GM18861 (cell line): Measurements from ENCODE around the gene UBE3D.
A peak's percentile ranks its signal among the peaks of the same experiment; 100 is the strongest.
"Not testable (repeated sequence)": the region's sequence is repeated elsewhere in the genome, so short reads cannot be mapped to it uniquely, and the experiment has no call there.

Experiments
- ATAC-seq: cut with Tn5 transposase; IDR thresholded peaks from one replicate; pipeline ENCODE4 v1.9.1; 2021; ENCODE audit not compliant: unreplicated experiment

The UBE3D gene

GRCh38 chr6:83057705-83058321 lies 7.8 kb downstream of the UBE3D start:
- ATAC-seq: peak; percentile 69

DNA sequence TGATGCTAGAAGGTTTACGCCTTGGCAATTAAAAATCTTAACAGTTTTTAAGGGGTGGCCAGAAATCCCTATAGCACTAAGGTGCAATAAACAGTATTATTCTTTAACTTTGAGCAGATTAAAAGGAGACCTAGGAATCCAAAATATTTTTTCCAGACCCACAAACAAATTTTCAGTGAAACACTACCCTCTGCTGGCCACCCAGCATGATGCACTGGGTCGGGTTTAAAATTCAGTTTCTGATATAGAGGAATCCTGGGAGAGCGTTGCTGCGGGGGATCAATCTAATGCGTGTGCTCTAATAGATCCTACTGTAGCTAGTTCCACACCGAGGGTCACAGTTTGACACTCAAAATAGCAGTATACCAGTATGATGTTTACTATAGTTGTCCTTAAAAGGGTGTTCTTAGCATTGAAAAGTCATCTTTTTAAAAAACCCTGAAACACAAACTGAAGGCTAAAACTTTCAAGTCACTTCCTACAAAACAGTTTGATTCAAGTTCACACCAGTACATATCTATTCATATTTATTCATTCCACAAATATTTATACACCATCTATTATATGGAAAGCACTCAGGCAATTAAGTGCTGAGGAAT lies 10.2 kb downstream of the UBE3D start:
- ATAC-seq: peak; percentile 43

GRCh38 chr6:83053678-83054077 lies 12.0 kb downstream of the UBE3D start:
- no peak for ATAC-seq

DNA sequence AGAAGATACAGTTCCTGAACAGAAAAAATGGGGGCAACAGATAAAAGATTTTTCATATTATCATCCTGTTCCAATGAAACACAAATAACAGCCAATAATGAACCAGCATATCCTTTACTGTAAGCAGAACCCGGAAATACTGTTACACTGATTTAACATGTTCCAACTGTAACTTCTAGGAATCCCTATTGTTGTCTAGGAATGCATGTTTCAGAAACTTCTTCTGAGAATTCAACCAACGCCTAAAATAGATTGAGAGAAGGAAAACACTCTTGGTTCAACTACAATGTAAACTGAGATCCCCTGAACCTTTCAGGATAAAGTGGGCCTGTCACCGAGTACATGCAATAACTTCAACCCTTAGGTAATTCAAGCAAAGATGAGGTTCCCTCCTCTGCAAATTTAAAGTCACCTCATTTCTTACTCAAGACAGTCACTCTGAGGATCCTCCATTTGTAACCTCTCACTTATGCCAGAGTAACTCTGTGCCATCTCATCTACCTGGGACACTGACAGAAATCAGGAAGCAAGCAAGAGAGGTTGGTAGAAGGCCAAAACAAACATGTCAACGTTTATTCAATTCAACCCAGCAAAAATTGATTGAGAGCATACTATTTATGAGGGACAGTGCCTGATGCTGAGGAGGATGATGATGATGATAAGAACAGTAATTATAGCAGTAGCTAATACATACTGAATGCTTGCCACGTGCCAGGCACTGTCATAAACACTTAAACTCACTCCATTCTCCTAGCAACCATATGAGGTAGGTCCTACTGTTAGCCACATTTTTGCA lies 14.1 kb downstream of the UBE3D start:
- no peak for ATAC-seq

GRCh38 chr6:83047065-83047754 lies 18.4 kb downstream of the UBE3D start:
- ATAC-seq: no peak

DNA sequence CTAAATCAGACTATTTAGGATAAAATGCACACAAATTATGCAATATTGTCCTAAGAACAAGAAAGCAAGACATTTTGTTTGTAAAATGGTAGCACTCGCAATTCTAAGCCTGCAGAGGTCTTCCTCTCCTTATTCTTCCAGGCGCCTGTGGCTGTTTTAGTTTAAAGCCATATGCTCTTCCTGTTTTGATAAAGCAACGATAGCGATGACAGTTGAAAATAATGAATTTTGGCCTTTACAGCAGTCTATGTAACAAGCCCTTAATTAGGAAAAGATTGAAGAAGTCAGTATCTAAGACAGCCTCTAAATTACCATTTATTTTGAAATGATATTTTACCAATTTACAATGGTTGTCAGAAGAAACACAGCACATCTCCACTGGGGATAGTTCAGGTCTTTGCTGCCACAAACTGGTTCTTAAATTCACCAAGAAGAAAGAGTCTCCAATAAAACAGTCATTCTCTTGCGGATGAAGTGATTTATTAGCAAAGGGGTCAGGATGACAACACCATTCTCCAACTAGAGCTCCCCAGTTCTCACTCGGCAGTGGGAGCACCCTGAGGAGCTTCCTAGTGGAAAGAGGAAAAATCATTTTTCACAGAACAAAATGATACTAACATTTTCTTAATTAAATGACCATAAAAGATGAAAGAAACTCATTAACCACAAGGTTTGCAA lies 21.4 kb downstream of the UBE3D start:
- ATAC-seq: no peak

- no peak for ATAC-seq
Measured at GRCh38 chr6:83042467-83043053, 23.1 kb downstream of the UBE3D start.

DNA sequence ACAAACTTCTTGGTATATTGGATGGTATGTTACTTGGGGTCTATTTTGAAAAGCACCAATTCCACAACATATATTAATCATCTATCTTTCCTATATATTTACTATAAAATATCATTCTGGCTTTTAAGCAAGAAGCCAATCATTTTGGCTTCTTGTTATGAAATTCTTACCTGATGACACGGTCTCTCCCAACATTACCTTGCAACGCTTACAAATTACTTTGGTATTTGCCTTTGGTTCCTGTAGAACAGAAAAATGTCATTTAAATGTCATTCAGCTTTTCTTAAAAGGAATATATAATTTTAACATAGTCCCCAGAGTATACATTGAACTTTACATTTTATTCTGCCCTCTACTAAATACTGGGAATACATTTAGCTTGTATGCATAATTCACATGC lies 27.4 kb downstream of the UBE3D start:
- ATAC-seq: no peak

DNA sequence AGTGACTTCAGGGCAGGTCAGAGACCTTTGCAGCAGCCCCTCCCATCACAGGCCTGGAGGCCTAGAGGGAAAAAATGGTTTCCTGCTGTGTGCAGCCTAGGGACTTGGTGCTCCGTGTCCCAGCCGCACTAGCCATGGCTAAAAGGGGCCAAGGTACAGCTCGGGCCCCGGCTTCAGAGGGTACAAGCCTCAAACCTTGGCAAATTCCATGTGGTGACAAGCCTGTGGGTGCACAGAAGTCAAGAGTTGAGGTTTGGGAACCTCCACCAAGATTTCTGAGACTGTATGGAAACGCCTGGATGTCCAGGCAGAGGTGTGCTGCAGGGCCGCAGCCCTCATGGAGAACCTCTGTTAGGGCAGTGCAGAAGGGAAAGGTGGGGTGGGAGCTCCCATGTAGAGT lies 34.0 kb downstream of the UBE3D start:
- no peak for ATAC-seq

- no peak for ATAC-seq
Measured at GRCh38 chr6:83019741-83020140, 45.9 kb downstream of the UBE3D start.

- ATAC-seq: not testable (repeated sequence)
Measured at GRCh38 chr6:83011131-83011530, 54.5 kb downstream of the UBE3D start.

- ATAC-seq: no peak
Measured at GRCh38 chr6:83008626-83009025, 57.0 kb downstream of the UBE3D start.

GRCh38 chr6:83006270-83006905 lies 59.3 kb downstream of the UBE3D start:
- no peak for ATAC-seq

DNA sequence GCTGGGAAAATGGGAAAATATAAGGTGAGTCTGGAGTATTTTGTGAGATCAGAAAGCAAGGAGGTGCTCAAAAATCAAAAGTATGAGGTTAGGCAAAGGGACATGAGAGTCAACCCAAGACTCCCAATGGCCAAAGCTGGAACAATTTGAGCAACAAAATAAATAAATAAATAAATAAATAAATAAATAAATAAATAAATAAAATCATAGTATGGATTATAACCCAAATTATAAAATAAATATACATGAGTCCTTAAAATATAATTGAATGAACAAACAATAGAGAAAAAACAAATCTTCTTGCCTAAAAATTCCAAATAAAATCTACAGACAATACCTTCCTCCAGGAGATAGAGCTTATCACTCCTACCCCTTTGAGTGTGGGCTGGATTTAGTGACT lies 69.5 kb downstream of the UBE3D start:
- no peak for ATAC-seq

DNA sequence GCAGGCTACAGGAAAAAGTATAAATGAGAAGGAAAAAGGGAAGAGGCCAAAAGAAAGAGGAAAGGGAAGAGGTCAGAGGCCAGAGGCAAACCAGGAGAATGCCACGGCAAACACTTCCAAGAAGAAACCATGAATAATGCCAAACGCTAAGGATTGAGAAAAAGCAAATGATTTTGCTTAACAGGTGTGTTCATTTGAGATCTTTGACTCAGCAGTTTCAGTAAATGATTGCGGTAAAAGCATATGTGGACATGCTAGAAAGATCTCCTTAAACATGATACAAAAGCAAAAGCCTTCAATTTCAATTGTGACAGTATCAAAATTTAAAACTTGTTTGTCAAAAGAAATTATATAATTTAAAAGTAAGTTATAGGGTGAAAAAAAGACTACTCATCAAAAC lies 70.6 kb downstream of the UBE3D start:
- ATAC-seq: no peak

- no peak for ATAC-seq
Measured at GRCh38 chr6:82989736-82990290, 75.8 kb downstream of the UBE3D start.

DNA sequence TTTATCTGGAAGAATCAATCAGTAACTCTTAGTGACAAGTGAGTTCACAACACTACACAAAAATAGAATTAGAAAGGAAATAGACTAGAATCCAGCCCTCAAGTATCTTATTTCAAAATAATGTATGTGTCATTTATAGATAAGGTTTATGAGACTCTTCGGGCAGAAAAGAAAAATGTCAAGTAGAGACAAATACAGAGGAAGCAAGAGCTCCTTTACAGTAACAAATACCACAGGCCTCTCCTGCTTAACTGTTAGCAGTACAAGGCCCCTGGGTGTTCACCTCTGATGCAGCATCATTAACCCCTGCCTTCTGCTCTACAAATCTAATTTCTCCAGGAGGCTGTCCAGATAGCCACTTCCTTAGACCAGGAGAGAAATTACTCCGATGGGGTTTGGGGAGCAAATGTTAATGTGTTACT lies 76.7 kb downstream of the UBE3D start:
- ATAC-seq: no peak

DNA sequence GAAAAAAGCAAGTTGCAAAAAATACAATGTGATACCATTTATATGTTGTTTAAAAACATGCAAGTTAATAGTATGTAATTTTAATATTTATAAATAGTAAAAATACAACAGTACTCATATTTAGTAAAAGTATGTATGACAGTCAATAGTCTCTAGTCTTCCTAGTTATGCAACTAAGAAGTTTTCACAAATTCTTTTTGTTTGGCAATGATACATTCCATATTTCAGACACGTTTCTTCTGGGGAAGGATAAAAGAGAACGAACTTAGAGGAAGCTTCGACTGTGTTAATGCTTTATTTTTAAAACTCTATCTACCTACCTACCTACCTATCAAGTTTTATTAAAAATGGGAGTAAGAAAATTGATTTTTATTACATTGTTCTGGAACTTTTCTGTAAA lies 77.7 kb downstream of the UBE3D start:
- no peak for ATAC-seq

DNA sequence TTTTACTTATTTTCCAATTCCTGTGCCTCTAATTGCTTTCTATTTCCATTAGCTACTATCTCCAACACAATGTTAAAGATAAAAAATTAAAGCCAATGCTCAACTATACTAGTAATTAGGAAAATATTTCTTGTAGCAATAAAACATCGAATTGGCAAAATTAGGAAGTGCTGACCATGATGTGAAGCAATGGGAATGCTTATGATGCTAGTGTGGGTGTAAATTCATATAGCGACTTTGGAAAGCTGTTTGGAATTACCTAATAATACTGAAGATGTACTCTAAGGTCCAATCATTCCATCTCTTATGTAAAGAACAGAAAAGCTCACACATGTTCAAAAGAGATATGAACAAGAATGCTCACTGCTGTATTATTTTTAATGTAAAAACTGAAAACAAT lies 78.2 kb downstream of the UBE3D start:
- no peak for ATAC-seq

GRCh38 chr6:82984720-82985119 lies 80.9 kb downstream of the UBE3D start:
- ATAC-seq: no peak
